H1 (cell line): ENCODE measurements around the gene PLCB1. TPM values are rescaled to one million over a fixed set of nuclear protein-coding genes. Genes with fewer than 3 reads are reported as not detected.

ENCODE experiments used
- CTCF ChIA-PET: fragments of 300-600 bp; sonication (Branson Sonifier 250); formaldehyde crosslinking; loops from one replicate; lab custom pipeline; 2021; ENCODE audit not compliant: partially characterized antibody; lab: Charles Lee
- POLR2A ChIA-PET: fragments of 300-600 bp; sonication (Branson Sonifier 250); formaldehyde crosslinking; loops from one replicate; lab custom pipeline; 2021; ENCODE audit warnings: inconsistent platforms; ENCODE audit not compliant: partially characterized antibody; lab: Charles Lee
- DNase-seq, 2 experiments: peaks; one replicate each; pipeline versions ENCODE4 v3.0.0 to v3.0.0-alpha.2; 2010 to 2022; ENCODE audit warnings: low spot score in 2 of 2, low read depth in 1 of 2, mixed read lengths in 1 of 2
- FAIRE-seq: peaks from 2 replicates; lab custom pipeline; 2011; peaks lifted over from hg19 to GRCh38; lab: Jason Lieb, UNC
- H2AFZ ChIP-seq: 2 replicates; pipeline ENCODE4 v1.8.1; 2012; ENCODE audit warnings: low read length, inconsistent platforms
- H2AK5ac ChIP-seq: 2 replicates; pipeline ENCODE4 v1.6.1; 2013; ENCODE audit warnings: low read depth, low read length
- H2BK120ac ChIP-seq: replicated peaks from 2 replicates; pipeline ENCODE3; 2013; ENCODE audit warnings: low read depth, low read length, inconsistent platforms
- H2BK12ac ChIP-seq: 2 replicates; pipeline ENCODE4 v1.6.1; 2013; ENCODE audit warnings: low read depth, low read length
- H2BK15ac ChIP-seq: 2 replicates; pipeline ENCODE4 v1.6.1; 2013; ENCODE audit warnings: low read length
- H2BK20ac ChIP-seq: 2 replicates; pipeline ENCODE4 v1.6.1; 2013; ENCODE audit warnings: low read length
- H2BK5ac ChIP-seq: 2 replicates; pipeline ENCODE4 v1.6.1; 2013; ENCODE audit warnings: low read depth, low read length
- H3K14ac ChIP-seq: 2 replicates; pipeline ENCODE4 v1.6.1; 2013; ENCODE audit warnings: inconsistent platforms; ENCODE audit not compliant: insufficient read length
- H3K18ac ChIP-seq: 2 replicates; pipeline ENCODE4 v1.6.1; 2013; ENCODE audit warnings: low read length; ENCODE audit errors: extremely low read depth
- H3K23ac ChIP-seq: 2 replicates; pipeline ENCODE4 v1.6.1; 2013; ENCODE audit warnings: inconsistent platforms; ENCODE audit not compliant: insufficient read length
- H3K23me2 ChIP-seq: 2 replicates; pipeline ENCODE4 v1.6.1; 2013; ENCODE audit warnings: low read depth, low read length
- H3K27ac ChIP-seq: 2 replicates; pipeline ENCODE4 v1.6.1; 2011; ENCODE audit warnings: low read depth, low read length, inconsistent platforms
- H3K27me3 ChIP-seq, 4 experiments: replicated peaks in 1 of 4; 1 replicate in 1 of 4; 2 replicates in 3 of 4; pipeline versions ENCODE4 v1.6.1 to v1.8.1; 2011 to 2013; ENCODE audit warnings: low read length in 3 of 4, mild to moderate bottlenecking in 3 of 4, inconsistent platforms in 2 of 4, mixed read lengths in 2 of 4, moderate library complexity in 1 of 4; ENCODE audit not compliant: control insufficient read depth in 3 of 4, insufficient read depth in 3 of 4; ENCODE audit errors: extremely low read depth in 1 of 4
- H3K36me3 ChIP-seq, 4 experiments: 2 replicates each; pipeline versions ENCODE4 v1.6.1 to v1.8.1; 2011 to 2013; ENCODE audit warnings: mild to moderate bottlenecking in 4 of 4, low read length in 3 of 4, moderate library complexity in 2 of 4, control low read depth in 1 of 4, inconsistent platforms in 1 of 4; ENCODE audit not compliant: insufficient read depth in 4 of 4, control insufficient read depth in 2 of 4
- H3K4ac ChIP-seq: replicated peaks from 2 replicates; pipeline ENCODE3; 2013; ENCODE audit warnings: low read length, low read depth, mixed read lengths, inconsistent platforms; ENCODE audit not compliant: insufficient read length
- H3K4me1 ChIP-seq, 4 experiments: replicated peaks in 1 of 4; 1 replicate in 1 of 4; 2 replicates in 3 of 4; pipeline versions ENCODE4 v1.6.1 to v1.8.1; 2011 to 2013; ENCODE audit warnings: low read length in 3 of 4, inconsistent platforms in 2 of 4, mixed read lengths in 1 of 4; ENCODE audit not compliant: insufficient read depth in 4 of 4, control insufficient read depth in 3 of 4
- H3K4me2 ChIP-seq, 2 experiments: 2 replicates each; pipeline versions ENCODE4 v1.6.1 to v1.8.1; 2011 to 2013; ENCODE audit warnings: low read depth in 2 of 2, low read length in 2 of 2, control low read depth in 1 of 2, inconsistent platforms in 1 of 2, mild to moderate bottlenecking in 1 of 2; ENCODE audit not compliant: insufficient read depth in 1 of 2
- H3K4me3 ChIP-seq, 4 experiments: fragments of 200-600, 300-600 bp in 1 of 4; sonication (generic), shearing (Covaris generic), sonication (Bioruptor Twin) in 1 of 4; 2 replicates each; pipeline versions ENCODE4 v1.5.1 to v1.8.1; 2011 to 2016; ENCODE audit warnings: low read length in 4 of 4, low read depth in 3 of 4, control low read depth in 2 of 4, inconsistent platforms in 2 of 4, mild to moderate bottlenecking in 2 of 4, mixed read lengths in 1 of 4, moderate library complexity in 1 of 4; ENCODE audit not compliant: insufficient read depth in 2 of 4; ENCODE audit errors: extremely low read depth in 1 of 4
- H3K56ac ChIP-seq: replicated peaks from 2 replicates; pipeline ENCODE3; 2013; ENCODE audit warnings: low read depth, mild to moderate bottlenecking, mixed read lengths, low read length, inconsistent platforms; ENCODE audit not compliant: insufficient read length
- H3K79me1 ChIP-seq: 2 replicates; pipeline ENCODE4 v1.6.1; 2013; ENCODE audit warnings: low read depth, low read length, control low read depth
- H3K79me2 ChIP-seq, 2 experiments: 2 replicates each; pipeline versions ENCODE4 v1.6.1 to v1.8.1; 2012 to 2013; ENCODE audit warnings: low read length in 2 of 2, mild to moderate bottlenecking in 2 of 2, inconsistent platforms in 1 of 2; ENCODE audit not compliant: insufficient read depth in 2 of 2, control insufficient read depth in 1 of 2
- H3K9ac ChIP-seq, 4 experiments: replicated peaks in 1 of 4; 1 replicate in 1 of 4; 2 replicates in 3 of 4; pipeline versions ENCODE4 v1.6.1 to v1.8.1; 2011 to 2013; ENCODE audit warnings: low read depth in 3 of 4, low read length in 3 of 4, control low read depth in 2 of 4, mild to moderate bottlenecking in 2 of 4, moderate library complexity in 2 of 4, inconsistent platforms in 1 of 4; ENCODE audit errors: extremely low read depth in 1 of 4
- H3K9me3 ChIP-seq, 2 experiments: 2 replicates each; pipeline versions ENCODE4 v1.6.1 to v1.8.1; 2012 to 2013; ENCODE audit warnings: mild to moderate bottlenecking in 2 of 2, moderate library complexity in 2 of 2, control low read depth in 1 of 2, inconsistent platforms in 1 of 2, low read depth in 1 of 2, low read length in 1 of 2, mixed read lengths in 1 of 2; ENCODE audit not compliant: insufficient read depth in 2 of 2
- H4K20me1 ChIP-seq, 2 experiments: replicated peaks in 1 of 2; 2 replicates each; pipeline versions ENCODE3 to v1.8.1; 2011 to 2013; ENCODE audit warnings: inconsistent platforms in 2 of 2, low read length in 2 of 2, mild to moderate bottlenecking in 1 of 2; ENCODE audit not compliant: insufficient read depth in 2 of 2, control insufficient read depth in 1 of 2
- H4K5ac ChIP-seq: 2 replicates; pipeline ENCODE4 v1.6.1; 2013; ENCODE audit warnings: low read length, low read depth, mixed read lengths, inconsistent platforms; ENCODE audit not compliant: insufficient read length
- H4K8ac ChIP-seq: 2 replicates; pipeline ENCODE4 v1.8.0; 2013; ENCODE audit warnings: mild to moderate bottlenecking, moderate library complexity, low read length, inconsistent platforms; ENCODE audit not compliant: insufficient read depth; ENCODE audit errors: extremely low read depth
- H4K91ac ChIP-seq: replicated peaks from 2 replicates; pipeline ENCODE3; 2013; ENCODE audit warnings: low read length, mixed read lengths, inconsistent platforms; ENCODE audit not compliant: insufficient read length
- CTBP2 ChIP-seq: IDR thresholded peaks from 2 replicates; pipeline ENCODE4 v1.7.0; 2011; ENCODE audit warnings: borderline replicate concordance, mild to moderate bottlenecking, moderate library complexity, mixed read lengths, low read length; ENCODE audit not compliant: insufficient read depth, insufficient read length
- EGR1 ChIP-seq: IDR thresholded peaks from 2 replicates; pipeline ENCODE4 v1.6.1; 2011; ENCODE audit warnings: low read depth, low read length, borderline replicate concordance
- EP300 ChIP-seq, 2 experiments: IDR thresholded peaks; 1 replicate in 1 of 2; 2 replicates in 1 of 2; pipeline ENCODE4 v1.6.1; 2011 to 2012; ENCODE audit warnings: low read depth in 2 of 2, low read length in 2 of 2, mild to moderate bottlenecking in 2 of 2, borderline replicate concordance in 1 of 2, inconsistent platforms in 1 of 2, moderate library complexity in 1 of 2
- FOSL1 ChIP-seq: IDR thresholded peaks from 2 replicates; pipeline ENCODE4 v1.6.1; 2011; ENCODE audit warnings: mild to moderate bottlenecking, low read depth, low read length, moderate library complexity; ENCODE audit not compliant: insufficient read depth
- GABPA ChIP-seq: IDR thresholded peaks from 2 replicates; pipeline ENCODE4 v1.6.1; 2011; ENCODE audit warnings: mild to moderate bottlenecking, low read length, moderate library complexity, borderline replicate concordance; ENCODE audit not compliant: insufficient read depth
- KDM4A ChIP-seq: IDR thresholded peaks from one replicate; pipeline ENCODE4 v1.7.1; 2012; ENCODE audit warnings: low read depth, mild to moderate bottlenecking, moderate library complexity, low read length, inconsistent platforms; ENCODE audit not compliant: severe bottlenecking
- NRF1 ChIP-seq: IDR thresholded peaks from 2 replicates; pipeline ENCODE4 v1.6.1; 2011; ENCODE audit warnings: mild to moderate bottlenecking, low read depth, low read length, improper control_type of control experiment
- RBBP5 ChIP-seq: IDR thresholded peaks from 2 replicates; pipeline ENCODE4 v1.7.1; 2012; ENCODE audit warnings: low read depth, mild to moderate bottlenecking, inconsistent platforms, low read length, moderate library complexity, borderline replicate concordance
- SP2 ChIP-seq: IDR thresholded peaks from 2 replicates; pipeline ENCODE4 v1.6.1; 2012; ENCODE audit warnings: mild to moderate bottlenecking, low read length, inconsistent platforms
- TCF12 ChIP-seq: IDR thresholded peaks from 2 replicates; pipeline ENCODE4 v1.6.1; 2011; ENCODE audit warnings: low read depth, mild to moderate bottlenecking, low read length
- WGBS, 2 experiments: shearing (Covaris generic) in 1 of 2; methylation state at CpG; one replicate each; pipeline versions ENCODE4 v1.1.6 to v1.1.7; 2013 to 2015; ENCODE audit warnings: low lambda C conversion rate in 2 of 2, mixed read lengths in 2 of 2, inconsistent platforms in 1 of 2, low coverage in 1 of 2, missing lambda C conversion rate in 1 of 2; ENCODE audit not compliant: insufficient replicate concordance in 2 of 2, insufficient coverage in 1 of 2, insufficient read length in 1 of 2; ENCODE audit errors: extremely low coverage in 1 of 2, missing lambda C conversion rate in 1 of 2; 5-methylcytosine and 5-hydroxymethylcytosine counted together
- polyA plus RNA-seq, 7 experiments: library from polyadenylated mRNA; depleted of rRNA in 3 of 7; stranded (reverse) in 5 of 7; unstranded in 2 of 7; fragments of >200 nt in 5 of 7; fragments of 200-250 nt in 2 of 7; gene quantifications; 1 replicate in 5 of 7; 2 replicates in 1 of 7; 4 replicates in 1 of 7; pipeline versions ENCODE4 v1.2.1 to v1.2.3, GENCODE V29; 2011 to 2013; ENCODE audit warnings: missing spikeins in 2 of 7, mixed read lengths in 2 of 7
- total RNA-seq: library from RNA; stranded (reverse); fragmentation: NEBNext Ultra II Directional; extraction: Animal tissue kit (Norgen Biotek cat#: 25700); gene quantifications from 2 replicates; pipeline ENCODE4 v1.2.1, GENCODE V29; 2021
- TF ChIP-seq, protein P1 (sequence below), 3 experiments: IDR thresholded peaks; 1 replicate in 2 of 3; 2 replicates in 1 of 3; pipeline versions ENCODE4 v1.5.1 to v1.6.1; 2011; ENCODE audit warnings: low read length in 3 of 3, mild to moderate bottlenecking in 3 of 3, inconsistent platforms in 2 of 3, low read depth in 1 of 3, moderate library complexity in 1 of 3; ENCODE audit not compliant: insufficient read depth in 1 of 3; ENCODE audit errors: control extremely low read depth in 1 of 3

Gene PLCB1
- total and polyA plus RNA-seq, 2 of the 8 experiments (the other 6 are each of a cell fraction or from before 2014, with no cell fraction given), result 2.6 to 9.1 TPM

DNA sequence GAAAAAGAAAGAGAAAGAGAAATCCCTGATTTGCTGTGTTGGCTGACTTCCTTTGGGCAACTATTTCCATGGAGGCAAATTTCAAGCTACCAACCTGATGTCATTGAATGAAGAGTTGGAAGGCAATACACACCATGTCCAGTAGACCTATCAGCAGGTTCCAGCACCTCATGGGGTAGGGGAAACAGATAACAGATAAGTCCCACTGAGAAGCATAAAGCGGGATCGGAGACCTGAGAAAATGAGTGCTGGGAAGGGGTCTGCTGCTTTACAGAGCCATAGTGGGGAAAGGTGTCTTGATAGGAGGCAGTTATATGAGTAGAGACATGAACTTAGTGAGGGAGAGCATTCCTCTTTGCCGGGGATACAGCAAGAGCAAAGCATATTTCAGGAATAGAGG, 244.9 kb downstream of the PLCB1 start:
- no peak overlapping the region for H3K18ac ChIP-seq
- no peak overlapping the region for H3K56ac ChIP-seq
- H3K27ac ChIP-seq, result no peak overlapping the region
- H3K4me1 ChIP-seq, result no peaks in the 10 kb centered on the region
- no peak overlapping the region for H2BK12ac ChIP-seq
- no peak overlapping the region for H2AFZ ChIP-seq
- H3K4ac ChIP-seq, result no peak overlapping the region
- H3K14ac ChIP-seq, result no peak overlapping the region
- ChIA-PET CTCF (no interaction called here), POLR2A (interaction anchor here (1.3 kb wide), 1 partner anchor 16 kb away, joined by 3 read pairs; no protein-coding TSS in a partner anchor)
- no peak overlapping the region for H4K8ac ChIP-seq
- no peak overlapping the region for H4K91ac ChIP-seq
- no peaks in the 10 kb centered on the region for H3K27me3 ChIP-seq
- H3K79me1 ChIP-seq, result no peaks in the 10 kb centered on the region
- no peak overlapping the region for H3K4me3 ChIP-seq
- H3K9me3 ChIP-seq, result no peaks in the 10 kb centered on the region
- FAIRE-seq (no peak), DNase-seq (no peak)
- H3K23me2 ChIP-seq, result no peaks in the 10 kb centered on the region; the same call in 1 of the 2 replicates
- no peak overlapping the region for H3K9ac ChIP-seq
- no peaks in the 10 kb centered on the region for H3K79me2 ChIP-seq
- 91% methylated on average over 3 of the region's 3 CpGs; no CpG with 5 or more reads in 1 of the 2 experiments for WGBS, 2 experiments
- H4K20me1 ChIP-seq, result no peaks in the 10 kb centered on the region
- H2AK5ac ChIP-seq, result no peak overlapping the region
- H2BK5ac ChIP-seq, result no peak overlapping the region
- no peak overlapping the region for H2BK120ac ChIP-seq
- H3K36me3 ChIP-seq, result no peaks in the 10 kb centered on the region; a peak in 1 of 8 replicates
- no peak overlapping the region for H2BK15ac ChIP-seq
- H2BK20ac ChIP-seq, result no peak overlapping the region
- no peak overlapping the region for H3K23ac ChIP-seq
- H3K4me2 ChIP-seq, result no peak overlapping the region
- no peak overlapping the region for H4K5ac ChIP-seq
- TF ChIP-seq CTBP2 (no peak), FOSL1 (no peak), SP2 (no peak), NRF1 (no peak), TCF12 (no peak), EGR1 (no peak), EP300 (IDR thresholded peaks at IDR 0.05; ENCODE audit: borderline replicate concordance in 1 of 2, low read depth in 2 of 2, low read length in 2 of 2) (no peak), GABPA (no peak), KDM4A (no peak), RBBP5 (no peak)
- TF ChIP-seq, protein P1, sequence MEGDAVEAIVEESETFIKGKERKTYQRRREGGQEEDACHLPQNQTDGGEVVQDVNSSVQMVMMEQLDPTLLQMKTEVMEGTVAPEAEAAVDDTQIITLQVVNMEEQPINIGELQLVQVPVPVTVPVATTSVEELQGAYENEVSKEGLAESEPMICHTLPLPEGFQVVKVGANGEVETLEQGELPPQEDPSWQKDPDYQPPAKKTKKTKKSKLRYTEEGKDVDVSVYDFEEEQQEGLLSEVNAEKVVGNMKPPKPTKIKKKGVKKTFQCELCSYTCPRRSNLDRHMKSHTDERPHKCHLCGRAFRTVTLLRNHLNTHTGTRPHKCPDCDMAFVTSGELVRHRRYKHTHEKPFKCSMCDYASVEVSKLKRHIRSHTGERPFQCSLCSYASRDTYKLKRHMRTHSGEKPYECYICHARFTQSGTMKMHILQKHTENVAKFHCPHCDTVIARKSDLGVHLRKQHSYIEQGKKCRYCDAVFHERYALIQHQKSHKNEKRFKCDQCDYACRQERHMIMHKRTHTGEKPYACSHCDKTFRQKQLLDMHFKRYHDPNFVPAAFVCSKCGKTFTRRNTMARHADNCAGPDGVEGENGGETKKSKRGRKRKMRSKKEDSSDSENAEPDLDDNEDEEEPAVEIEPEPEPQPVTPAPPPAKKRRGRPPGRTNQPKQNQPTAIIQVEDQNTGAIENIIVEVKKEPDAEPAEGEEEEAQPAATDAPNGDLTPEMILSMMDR (IDR thresholded peaks at IDR 0.05; ENCODE audit: control extremely low read depth in 1 of 3, insufficient read depth in 1 of 3, low read depth in 1 of 3, low read length in 3 of 3), result no peak
